Measurements from ENCODE around the gene SUSD4. TPM values are rescaled to one million over a fixed set of nuclear protein-coding genes. Genes with fewer than 3 reads are reported as not detected.

SUSD4 gene
- total RNA-seq, 1 experiment from 2014 or later: 3.5 TPM

- Mint-ChIP-seq H3K9me3 (no peaks in the 10 kb centered on the region), H3K36me3 (ENCODE audit: insufficient read depth in 1 of 3, low read depth in 3 of 3) (no peaks in the 10 kb centered on the region), H3K27me3 (ENCODE audit: low read depth) (peaks cover 3% of the 10 kb centered on the region), H3K4me3 (no peak overlapping the region), H3K4me1 (peaks cover 6 to 8% of the 10 kb centered on the region in 2 experiments), H3K27ac (no peak overlapping the region; a peak in 1 of 7 replicates)
- Histone ChIP-seq H2BK120ac (ENCODE audit: low read depth, low read length, poor library complexity, severe bottlenecking) (no peak overlapping the region), H2AFZ (ENCODE audit: low read length) (no peak overlapping the region), H3K18ac (ENCODE audit: insufficient read length, low read depth, low read length) (no peak overlapping the region), H3K79me2 (ENCODE audit: insufficient read depth, low read length) (no peaks in the 10 kb centered on the region), H4K8ac (replicated peaks; ENCODE audit: insufficient read length, low read depth, low read length) (no peak overlapping the region), H2BK20ac (ENCODE audit: low read depth, low read length, poor library complexity, severe bottlenecking) (no peak overlapping the region), H3K4me1 (ENCODE audit: insufficient read depth, low read length) (no peaks in the 10 kb centered on the region), H4K20me1 (ENCODE audit: control insufficient read depth, insufficient read depth, insufficient read length) (no peaks in the 10 kb centered on the region), H3K9ac (ENCODE audit: extremely low read depth, insufficient read length, low read length) (no peak overlapping the region), H3K4me2 (ENCODE audit: insufficient read depth, insufficient read length, low read length) (no peak overlapping the region), H3K79me1 (ENCODE audit: insufficient read depth, low read depth, low read length, poor library complexity, severe bottlenecking) (no peaks in the 10 kb centered on the region), H4K5ac (ENCODE audit: insufficient read length, low read depth, low read length) (no peak overlapping the region), H3K23me2 (ENCODE audit: insufficient read length, low read depth, low read length, poor library complexity, severe bottlenecking) (no peaks in the 10 kb centered on the region), H4K91ac (ENCODE audit: insufficient read length, low read depth, low read length) (no peak overlapping the region), H3K14ac (ENCODE audit: insufficient read depth, low read length) (no peak overlapping the region), H3K9me3 (ENCODE audit: control insufficient read depth, low read depth, low read length) (no peaks in the 10 kb centered on the region), H3K4ac (ENCODE audit: low read depth, low read length) (no peak overlapping the region), H3K23ac (ENCODE audit: insufficient read length, low read depth, low read length) (no peak overlapping the region), H3K27me3 (ENCODE audit: insufficient read depth, low read length) (no peaks in the 10 kb centered on the region), H3K27ac (ENCODE audit: insufficient read length, low read depth, low read length) (no peak overlapping the region), H3K56ac (ENCODE audit: insufficient read length, low read depth, low read length) (no peak overlapping the region), H2BK5ac (ENCODE audit: insufficient read length, low read length) (no peak overlapping the region), H2BK12ac (ENCODE audit: insufficient read length, low read depth, low read length) (no peak overlapping the region), H3T11ph (ENCODE audit: low read length) (no peak overlapping the region), H2BK15ac (ENCODE audit: low read depth, low read length) (no peak overlapping the region), H2AK5ac (ENCODE audit: insufficient read length, low read length) (no peak overlapping the region)
- DNase-seq: no peak
- TF ChIP-seq CTCF (conservative IDR thresholded peaks at IDR 0.05): no peak
- no CpG with 5 or more reads among the region's 7 CpGs for WGBS (ENCODE audit: extremely low coverage, insufficient read length, low lambda C conversion rate)
Observed at GRCh38 chr1:223209992-223210787, 153.8 kb downstream of the SUSD4 start.
